SU-DHL-6 (cell line): ENCODE results near the gene ELAVL3.
A peak's percentile ranks its signal among the peaks of the same experiment; 100 is the strongest.

Source experiments
- EZH2phosphoT487 ChIP-seq: fragments of 200-600 bp; sonication (generic), shearing (Covaris generic); conservative IDR thresholded peaks from 2 replicates; pipeline ENCODE4 v1.6.1; 2018; ENCODE audit warnings: mild to moderate bottlenecking, antibody characterized with exemption, low read length, moderate library complexity, mixed read lengths
- TF ChIP-seq, protein P1 (sequence below): fragments of 200-600 bp; sonication (generic); IDR thresholded peaks from one replicate; pipeline ENCODE4 v1.5.1; 2017; ENCODE audit warnings: antibody characterized with exemption, mild to moderate bottlenecking, low read length, moderate library complexity; ENCODE audit not compliant: insufficient read depth, poor library complexity, severe bottlenecking

- TF ChIP-seq, protein P1, sequence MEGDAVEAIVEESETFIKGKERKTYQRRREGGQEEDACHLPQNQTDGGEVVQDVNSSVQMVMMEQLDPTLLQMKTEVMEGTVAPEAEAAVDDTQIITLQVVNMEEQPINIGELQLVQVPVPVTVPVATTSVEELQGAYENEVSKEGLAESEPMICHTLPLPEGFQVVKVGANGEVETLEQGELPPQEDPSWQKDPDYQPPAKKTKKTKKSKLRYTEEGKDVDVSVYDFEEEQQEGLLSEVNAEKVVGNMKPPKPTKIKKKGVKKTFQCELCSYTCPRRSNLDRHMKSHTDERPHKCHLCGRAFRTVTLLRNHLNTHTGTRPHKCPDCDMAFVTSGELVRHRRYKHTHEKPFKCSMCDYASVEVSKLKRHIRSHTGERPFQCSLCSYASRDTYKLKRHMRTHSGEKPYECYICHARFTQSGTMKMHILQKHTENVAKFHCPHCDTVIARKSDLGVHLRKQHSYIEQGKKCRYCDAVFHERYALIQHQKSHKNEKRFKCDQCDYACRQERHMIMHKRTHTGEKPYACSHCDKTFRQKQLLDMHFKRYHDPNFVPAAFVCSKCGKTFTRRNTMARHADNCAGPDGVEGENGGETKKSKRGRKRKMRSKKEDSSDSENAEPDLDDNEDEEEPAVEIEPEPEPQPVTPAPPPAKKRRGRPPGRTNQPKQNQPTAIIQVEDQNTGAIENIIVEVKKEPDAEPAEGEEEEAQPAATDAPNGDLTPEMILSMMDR = peak; percentile 81
- TF ChIP-seq EZH2phosphoT487 = no peak
Observed at GRCh38 chr19:11453468-11454341, 27.1 kb downstream of the ELAVL3 start.
